Measurements from ENCODE around the gene EXOC7. TPM values are rescaled to one million over a fixed set of nuclear protein-coding genes. Genes with fewer than 3 reads are reported as not detected.

Gene EXOC7
- total RNA-seq, 1 donor from 2014 or later: 183 TPM

GRCh38 chr17:76089680-76090516, 13.7 kb downstream of the EXOC7 start:
- no peak for TF ChIP-seq CTCF (IDR thresholded peaks at IDR 0.05; ENCODE audit: unreplicated experiment)
- Mint-ChIP-seq H3K4me1 (ENCODE audit: unreplicated experiment) (no peaks in the 10 kb centered on the region), H3K27me3 (ENCODE audit: unreplicated experiment) (peaks cover 8% of the 10 kb centered on the region), H3K4me3 (ENCODE audit: unreplicated experiment) (no peak overlapping the region), H3K36me3 (ENCODE audit: low read depth, unreplicated experiment) (peaks cover 33% of the 10 kb centered on the region), H3K27ac (ENCODE audit: unreplicated experiment) (no peak overlapping the region), H3K9me3 (ENCODE audit: unreplicated experiment) (no peaks in the 10 kb centered on the region)
- no peak for DNase-seq (ENCODE audit: low spot score)

- Mint-ChIP-seq H3K36me3 (ENCODE audit: low read depth, unreplicated experiment) (peaks cover 42% of the 10 kb centered on the region), H3K27ac (ENCODE audit: unreplicated experiment) (no peak overlapping the region)
- DNase-seq (ENCODE audit: low spot score): no peak
These were observed 14.6 kb downstream of the EXOC7 start for GRCh38 chr17:76088868-76089576.

GRCh38 chr17:76088041-76088867, 15.3 kb downstream of the EXOC7 start:
- peaks cover 44% of the 10 kb centered on the region for H3K36me3 Mint-ChIP-seq (ENCODE audit: low read depth, unreplicated experiment)
- no peaks in the 10 kb centered on the region for H3K4me1 Mint-ChIP-seq (ENCODE audit: unreplicated experiment)
- no peak for DNase-seq (ENCODE audit: low spot score)
- no peak for TF ChIP-seq CTCF (IDR thresholded peaks at IDR 0.05; ENCODE audit: unreplicated experiment)
- H3K9me3 Mint-ChIP-seq (ENCODE audit: unreplicated experiment): no peaks in the 10 kb centered on the region
- H3K27ac Mint-ChIP-seq (ENCODE audit: unreplicated experiment): no peak overlapping the region
- peaks cover 10% of the 10 kb centered on the region for H3K27me3 Mint-ChIP-seq (ENCODE audit: unreplicated experiment)
- H3K4me3 Mint-ChIP-seq (ENCODE audit: unreplicated experiment): no peak overlapping the region

More at GRCh38 chr17:76088868-76089576, 14.6 kb downstream of the EXOC7 start:
- Mint-ChIP-seq H3K4me3 (ENCODE audit: unreplicated experiment) (no peak overlapping the region), H3K27me3 (ENCODE audit: unreplicated experiment) (peaks cover 10% of the 10 kb centered on the region), H3K4me1 (ENCODE audit: unreplicated experiment) (no peaks in the 10 kb centered on the region), H3K9me3 (ENCODE audit: unreplicated experiment) (no peaks in the 10 kb centered on the region)
- no peak for TF ChIP-seq CTCF (IDR thresholded peaks at IDR 0.05; ENCODE audit: unreplicated experiment)

- Mint-ChIP-seq H3K36me3 (ENCODE audit: low read depth, unreplicated experiment) (peaks cover 44% of the 10 kb centered on the region), H3K27ac (ENCODE audit: unreplicated experiment) (no peak overlapping the region), H3K4me1 (ENCODE audit: unreplicated experiment) (no peaks in the 10 kb centered on the region), H3K27me3 (ENCODE audit: unreplicated experiment) (peaks cover 11% of the 10 kb centered on the region), H3K4me3 (ENCODE audit: unreplicated experiment) (no peak overlapping the region), H3K9me3 (ENCODE audit: unreplicated experiment) (no peaks in the 10 kb centered on the region)
- DNase-seq (ENCODE audit: low spot score): no peak
- no peak for TF ChIP-seq CTCF (IDR thresholded peaks at IDR 0.05; ENCODE audit: unreplicated experiment)
These were observed 16.1 kb downstream of the EXOC7 start for GRCh38 chr17:76087531-76087930.
